Measurements from ENCODE around the gene SURF1.

SURF1 gene

DNA sequence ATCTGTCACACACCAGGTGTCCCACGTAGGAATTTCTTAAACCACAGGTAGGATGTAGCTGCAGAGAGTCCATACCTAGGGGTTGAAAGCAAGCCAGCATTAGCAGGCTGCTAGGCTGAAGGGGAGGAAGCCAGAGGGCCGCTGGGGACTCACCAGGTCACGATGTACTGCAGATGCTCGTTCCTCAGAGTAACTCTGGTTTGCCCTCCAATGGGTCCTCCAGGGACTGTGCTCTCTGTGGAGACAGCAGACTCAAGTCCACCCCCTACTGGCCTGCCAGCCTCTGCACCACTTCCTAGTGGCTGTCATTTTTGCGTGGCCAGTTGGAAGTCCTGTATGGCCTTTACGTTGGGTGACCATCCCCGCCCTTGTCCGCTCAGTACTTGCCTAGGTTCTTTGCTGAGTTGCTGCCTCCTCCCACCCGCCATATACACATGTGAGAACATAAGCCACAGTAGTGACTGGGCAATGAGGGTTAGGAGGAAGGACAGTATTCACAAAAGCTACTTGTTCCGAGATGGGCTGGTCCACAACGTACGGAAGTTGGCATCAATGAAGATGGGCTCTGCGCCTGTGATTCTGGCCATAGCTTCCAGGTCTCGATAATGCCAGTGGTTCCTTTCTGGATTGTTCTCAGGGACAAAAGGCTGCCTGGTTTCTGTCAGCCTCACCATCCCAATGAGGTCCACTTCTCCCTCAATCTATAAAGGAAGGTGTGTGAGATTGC lies 4.2 kb downstream of the SURF1 start:
- H3K27me3 ChIP-seq (ENCODE audit: insufficient read depth, low read length), result no peaks in the 10 kb centered on the region
- no peak overlapping the region for H3K4me3 ChIP-seq (ENCODE audit: low read depth, low read length)
- H3K4me1 ChIP-seq (ENCODE audit: control insufficient read depth, insufficient read depth, low read length, unreplicated experiment), result peaks cover 39% of the 10 kb centered on the region
- H2AFZ ChIP-seq (ENCODE audit: low read length, unreplicated experiment), result no peak overlapping the region
- peaks cover 37% of the 10 kb centered on the region for H3K36me3 ChIP-seq (ENCODE audit: insufficient read depth, low read length)
- peak overlapping the region; percentile 51 for H3K27ac ChIP-seq (ENCODE audit: low read depth, low read length)
- H3K79me2 ChIP-seq (ENCODE audit: control insufficient read depth, insufficient read depth, low read length, unreplicated experiment), result peaks cover 40% of the 10 kb centered on the region

DNA sequence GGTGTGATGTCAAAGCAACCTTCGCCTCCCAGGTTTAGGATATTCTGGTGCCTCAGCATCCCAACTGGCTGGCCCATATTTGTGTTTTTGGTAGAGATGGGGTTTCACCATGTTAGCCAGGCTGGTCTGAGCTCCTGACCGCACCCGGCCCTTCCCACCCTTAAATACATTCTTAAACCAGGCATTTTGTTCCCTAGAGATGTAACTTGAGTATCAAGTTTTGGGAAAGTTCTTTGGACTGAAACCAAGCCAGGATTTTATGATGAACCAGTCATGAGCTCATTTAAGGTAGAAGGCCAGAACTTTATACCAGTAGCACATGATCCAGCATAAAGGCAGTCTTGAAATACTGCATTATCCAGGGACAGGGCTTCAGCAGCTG lies 4.8 kb downstream of the SURF1 start:
- H3K36me3 ChIP-seq (ENCODE audit: insufficient read depth, low read length), result peaks cover 37% of the 10 kb centered on the region
- no peak overlapping the region for H3K4me3 ChIP-seq (ENCODE audit: low read depth, low read length)
- peak overlapping the region; percentile 93 for H3K27ac ChIP-seq (ENCODE audit: low read depth, low read length)
- H3K4me1 ChIP-seq (ENCODE audit: control insufficient read depth, insufficient read depth, low read length, unreplicated experiment), result peaks cover 38% of the 10 kb centered on the region
- H3K79me2 ChIP-seq (ENCODE audit: control insufficient read depth, insufficient read depth, low read length, unreplicated experiment), result peaks cover 42% of the 10 kb centered on the region
- H3K27me3 ChIP-seq (ENCODE audit: insufficient read depth, low read length), result no peaks in the 10 kb centered on the region
- no peak overlapping the region for H2AFZ ChIP-seq (ENCODE audit: low read length, unreplicated experiment)

DNA sequence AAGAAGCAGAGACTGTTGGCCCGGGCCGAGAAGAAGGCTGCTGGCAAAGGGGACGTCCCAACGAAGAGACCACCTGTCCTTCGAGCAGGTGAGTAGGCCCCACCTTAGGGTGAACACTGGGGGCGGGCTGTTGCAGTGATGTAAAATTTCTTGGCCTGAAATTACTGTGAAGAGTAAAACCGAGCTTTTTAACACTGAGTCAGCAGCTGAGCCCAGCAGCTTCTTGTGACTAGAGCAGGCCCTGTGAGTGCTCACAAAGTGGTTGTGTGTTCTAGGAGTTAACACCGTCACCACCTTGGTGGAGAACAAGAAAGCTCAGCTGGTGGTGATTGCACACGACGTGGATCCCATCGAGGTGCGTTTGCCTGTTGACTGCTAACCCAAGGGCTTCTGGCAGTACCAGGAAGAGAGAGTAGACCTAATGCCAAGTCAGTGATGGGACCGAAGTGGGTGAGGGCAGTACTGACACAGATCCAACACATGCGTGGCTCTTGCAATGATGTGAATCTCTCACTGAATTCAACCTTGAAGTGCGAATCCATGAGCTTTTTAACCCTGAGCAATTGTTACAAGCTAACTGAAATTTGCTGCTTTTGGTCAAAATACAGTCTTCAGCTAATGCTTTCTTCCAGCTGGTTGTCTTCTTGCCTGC lies 6.2 kb downstream of the SURF1 start:
- peaks cover 44% of the 10 kb centered on the region for H3K36me3 ChIP-seq (ENCODE audit: insufficient read depth, low read length)
- H3K4me3 ChIP-seq (ENCODE audit: low read depth, low read length), result peak overlapping the region; percentile 99
- peak overlapping the region; percentile 93 for H3K27ac ChIP-seq (ENCODE audit: low read depth, low read length)
- H3K27me3 ChIP-seq (ENCODE audit: insufficient read depth, low read length), result no peaks in the 10 kb centered on the region
- H3K79me2 ChIP-seq (ENCODE audit: control insufficient read depth, insufficient read depth, low read length, unreplicated experiment), result peaks cover 53% of the 10 kb centered on the region
- peaks cover 40% of the 10 kb centered on the region for H3K4me1 ChIP-seq (ENCODE audit: control insufficient read depth, insufficient read depth, low read length, unreplicated experiment)
- no peak overlapping the region for H2AFZ ChIP-seq (ENCODE audit: low read length, unreplicated experiment)

DNA sequence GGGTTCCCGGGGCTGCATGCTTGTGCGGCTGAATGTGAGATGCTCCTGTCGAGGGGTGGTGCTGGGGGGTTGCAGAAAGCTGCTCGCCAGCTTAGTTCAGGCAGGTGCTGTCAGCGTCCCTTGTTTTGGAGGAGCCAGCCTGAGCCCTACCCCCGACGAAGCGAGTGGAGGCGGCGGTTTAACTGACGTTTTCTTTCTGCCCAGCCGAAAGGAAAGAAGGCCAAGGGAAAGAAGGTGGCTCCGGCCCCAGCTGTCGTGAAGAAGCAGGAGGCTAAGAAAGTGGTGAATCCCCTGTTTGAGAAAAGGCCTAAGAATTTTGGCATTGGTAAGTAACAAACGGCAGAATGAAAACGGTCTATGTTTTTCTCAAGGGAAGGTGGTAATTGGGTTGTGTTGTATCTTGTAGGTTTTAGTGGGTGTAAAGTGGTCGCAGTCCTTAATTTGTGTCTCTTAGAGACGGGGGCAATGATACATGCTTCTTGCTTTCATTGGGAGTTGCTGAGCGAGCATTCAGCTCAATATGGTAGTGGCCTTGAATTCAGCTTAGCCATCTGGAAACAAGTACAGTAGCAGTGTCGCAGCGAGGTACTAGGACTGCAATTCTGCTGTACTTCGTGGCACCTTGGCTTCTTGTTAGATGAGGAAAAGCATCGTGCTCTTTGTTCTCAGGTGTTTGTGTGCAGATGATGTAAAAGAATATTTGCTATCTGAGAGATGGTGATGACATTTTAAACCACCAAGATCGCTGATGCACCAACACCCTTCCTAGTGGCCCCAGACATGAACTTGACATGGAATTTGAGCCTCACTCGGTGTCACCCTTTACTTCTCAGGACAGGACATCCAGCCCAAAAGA lies 7.3 kb downstream of the SURF1 start:
- Histone ChIP-seq H2AFZ (ENCODE audit: low read length, unreplicated experiment) (no peak overlapping the region), H3K27ac (ENCODE audit: low read depth, low read length) (peak overlapping the region; percentile 93), H3K79me2 (ENCODE audit: control insufficient read depth, insufficient read depth, low read length, unreplicated experiment) (peaks cover 49% of the 10 kb centered on the region), H3K4me1 (ENCODE audit: control insufficient read depth, insufficient read depth, low read length, unreplicated experiment) (peaks cover 35% of the 10 kb centered on the region), H3K27me3 (ENCODE audit: insufficient read depth, low read length) (no peaks in the 10 kb centered on the region), H3K4me3 (ENCODE audit: low read depth, low read length) (peak overlapping the region; percentile 99), H3K36me3 (ENCODE audit: insufficient read depth, low read length) (peaks cover 47% of the 10 kb centered on the region)

DNA sequence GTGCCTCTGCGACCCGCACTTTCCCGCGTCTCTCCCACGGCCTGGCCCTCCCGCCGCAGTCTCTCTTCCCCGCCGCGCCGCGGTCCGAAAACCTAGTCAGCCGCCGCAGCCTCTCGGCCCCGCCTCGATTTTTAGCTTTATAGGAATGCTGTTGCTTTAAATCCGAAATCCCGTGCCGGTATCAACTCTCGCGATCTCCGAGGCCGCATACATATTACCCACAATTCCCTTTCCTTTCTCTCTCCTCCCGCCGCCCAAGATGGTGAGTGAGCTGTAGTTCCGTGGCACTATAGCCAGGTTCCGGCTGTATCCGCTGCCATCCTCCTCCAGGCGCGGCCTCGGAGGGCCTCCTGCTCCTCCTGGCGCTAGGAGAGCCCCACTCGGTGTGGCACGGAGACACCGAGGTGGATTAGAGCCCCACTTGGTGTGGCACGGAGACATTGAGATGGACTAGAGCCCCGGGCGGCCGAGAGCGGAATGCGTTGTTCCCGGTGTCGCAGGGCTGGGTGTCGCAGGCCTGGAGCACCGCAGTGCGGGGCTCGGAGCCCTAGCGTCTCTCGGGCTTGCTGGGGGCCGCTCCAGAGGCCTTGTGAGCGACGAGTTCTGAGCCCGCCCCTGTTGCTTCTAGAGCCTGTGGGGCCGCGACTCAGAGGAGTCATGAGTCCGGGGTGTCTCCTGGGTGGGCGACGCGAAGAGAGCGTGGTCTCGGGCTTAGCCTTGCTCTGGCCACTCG lies 8.1 kb downstream of the SURF1 start, which contains the start of the genes MED22 and RPL7A:
Gene MED22 (minus strand): TSS at position 147 of the 733 bp plus-strand sequence. CDS start 1,469 bp downstream, outside the sequence.
Gene RPL7A (plus strand): TSS at position 234 of the 733 bp plus-strand sequence. CDS start 26 bp downstream, at position 260.
- peak within 1 kb of the TSS; percentile 99 for H3K4me3 ChIP-seq (ENCODE audit: low read depth, low read length)
- peaks cover 49% of the 10 kb centered on the region for H3K79me2 ChIP-seq (ENCODE audit: control insufficient read depth, insufficient read depth, low read length, unreplicated experiment)
- H3K4me1 ChIP-seq (ENCODE audit: control insufficient read depth, insufficient read depth, low read length, unreplicated experiment), result peaks cover 35% of the 10 kb centered on the region
- H3K27me3 ChIP-seq (ENCODE audit: insufficient read depth, low read length), result no peaks in the 10 kb centered on the region
- H3K36me3 ChIP-seq (ENCODE audit: insufficient read depth, low read length), result peaks cover 47% of the 10 kb centered on the region
- peak within 1 kb of the TSS; percentile 93 for H3K27ac ChIP-seq (ENCODE audit: low read depth, low read length)
- H2AFZ ChIP-seq (ENCODE audit: low read length, unreplicated experiment), result no peak within 1 kb of the TSS

DNA sequence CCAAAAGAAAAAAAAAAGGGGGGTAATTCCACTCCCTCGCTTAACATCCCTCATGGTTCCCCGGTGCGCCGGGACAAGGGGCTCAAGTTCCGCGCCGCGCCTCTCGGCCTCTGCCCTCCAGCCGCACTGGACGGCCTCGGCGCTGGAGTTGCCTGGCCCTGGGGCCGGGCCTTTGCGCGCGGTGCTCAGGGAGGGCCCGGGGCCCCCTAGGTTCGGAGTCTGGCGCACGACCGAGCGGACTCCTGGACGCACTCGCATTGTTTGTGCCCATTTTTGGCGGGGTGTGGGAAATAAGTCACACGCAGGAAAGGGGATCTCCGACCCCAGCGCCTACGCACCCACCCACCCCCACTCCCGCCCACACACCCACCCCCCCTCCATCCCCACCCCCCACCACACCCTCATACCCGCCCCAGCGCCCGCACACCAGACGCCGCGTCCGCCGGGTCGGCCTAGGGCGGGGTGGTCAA lies 8.7 kb downstream of the SURF1 start:
- Histone ChIP-seq H3K4me1 (ENCODE audit: control insufficient read depth, insufficient read depth, low read length, unreplicated experiment) (peaks cover 35% of the 10 kb centered on the region), H3K79me2 (ENCODE audit: control insufficient read depth, insufficient read depth, low read length, unreplicated experiment) (peaks cover 49% of the 10 kb centered on the region), H3K27ac (ENCODE audit: low read depth, low read length) (peak overlapping the region; percentile 93), H2AFZ (ENCODE audit: low read length, unreplicated experiment) (no peak overlapping the region), H3K27me3 (ENCODE audit: insufficient read depth, low read length) (no peaks in the 10 kb centered on the region), H3K36me3 (ENCODE audit: insufficient read depth, low read length) (peaks cover 46% of the 10 kb centered on the region), H3K4me3 (ENCODE audit: low read depth, low read length) (peak overlapping the region; percentile 99)

DNA sequence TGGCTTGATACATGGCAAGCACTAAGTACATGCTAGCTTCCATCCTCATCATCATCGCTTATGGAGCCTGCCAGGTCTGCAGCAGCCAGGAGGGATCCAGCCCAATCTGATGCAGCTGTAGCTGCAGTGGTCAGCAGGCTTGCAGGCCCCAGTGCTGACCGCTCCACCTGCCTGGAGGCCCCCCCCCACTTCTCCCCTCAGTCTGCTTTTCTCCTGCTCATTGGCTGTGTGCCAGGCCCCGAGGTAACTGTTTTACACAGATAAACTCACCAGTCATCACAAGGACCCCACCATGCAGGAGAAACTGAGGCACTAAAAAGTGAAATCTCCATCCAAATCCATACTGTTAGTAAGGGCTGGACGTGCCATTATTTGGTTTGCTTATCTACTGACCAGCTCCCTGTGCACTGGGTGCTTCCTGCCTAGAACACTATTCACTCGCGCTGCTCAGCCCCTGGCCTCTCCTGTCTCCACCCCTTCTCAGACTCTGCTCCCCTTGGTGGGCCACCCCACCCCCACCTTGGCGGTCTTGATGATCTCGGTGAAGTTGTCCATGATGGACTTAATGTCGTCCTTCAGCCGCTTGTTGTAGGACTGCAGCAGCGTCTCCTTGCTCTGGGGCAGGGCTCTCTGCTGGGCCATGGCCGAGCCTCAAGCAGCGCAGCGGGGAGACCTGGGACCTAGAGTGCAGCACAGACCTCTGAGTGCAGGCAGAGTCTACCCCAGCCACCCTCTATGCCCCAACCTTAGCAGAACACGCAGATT lies 10.1 kb downstream of the SURF1 start:
- peaks cover 37% of the 10 kb centered on the region for H3K36me3 ChIP-seq (ENCODE audit: insufficient read depth, low read length)

DNA sequence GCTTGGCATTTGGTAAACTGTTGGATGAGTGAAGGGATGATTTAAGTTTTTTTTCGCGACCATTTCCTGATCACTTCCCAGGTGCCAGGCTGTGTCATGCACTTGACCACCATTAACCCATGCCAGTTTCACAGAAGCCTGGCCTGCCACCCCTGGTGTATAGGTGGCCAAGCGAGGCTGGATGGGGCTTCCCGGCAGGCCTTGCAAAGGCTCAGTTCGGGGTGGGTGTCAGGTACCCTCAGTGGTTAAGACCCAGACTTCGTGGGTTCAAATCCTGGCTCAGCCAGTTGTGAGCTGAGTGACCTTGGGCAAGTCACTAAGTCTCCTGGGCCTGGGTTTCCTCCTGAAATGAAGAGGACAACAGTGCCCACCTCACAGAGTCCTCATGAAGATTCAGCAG lies 10.7 kb downstream of the SURF1 start:
- H3K27ac ChIP-seq (ENCODE audit: low read depth, low read length), result no peak overlapping the region
- no peak overlapping the region for H3K4me3 ChIP-seq (ENCODE audit: low read depth, low read length)
- peaks cover 32% of the 10 kb centered on the region for H3K36me3 ChIP-seq (ENCODE audit: insufficient read depth, low read length)
- H3K79me2 ChIP-seq (ENCODE audit: control insufficient read depth, insufficient read depth, low read length, unreplicated experiment), result peaks cover 45% of the 10 kb centered on the region
- no peaks in the 10 kb centered on the region for H3K27me3 ChIP-seq (ENCODE audit: insufficient read depth, low read length)
- H3K4me1 ChIP-seq (ENCODE audit: control insufficient read depth, insufficient read depth, low read length, unreplicated experiment), result peaks cover 22% of the 10 kb centered on the region
- H2AFZ ChIP-seq (ENCODE audit: low read length, unreplicated experiment), result no peak overlapping the region

More for the DNA sequence above, 10.1 kb downstream of the SURF1 start:
- Histone ChIP-seq H2AFZ (ENCODE audit: low read length, unreplicated experiment) (no peak overlapping the region), H3K27me3 (ENCODE audit: insufficient read depth, low read length) (no peaks in the 10 kb centered on the region), H3K27ac (ENCODE audit: low read depth, low read length) (no peak overlapping the region), H3K4me3 (ENCODE audit: low read depth, low read length) (peak overlapping the region; percentile 99), H3K79me2 (ENCODE audit: control insufficient read depth, insufficient read depth, low read length, unreplicated experiment) (peaks cover 49% of the 10 kb centered on the region), H3K4me1 (ENCODE audit: control insufficient read depth, insufficient read depth, low read length, unreplicated experiment) (peaks cover 28% of the 10 kb centered on the region)

DNA sequence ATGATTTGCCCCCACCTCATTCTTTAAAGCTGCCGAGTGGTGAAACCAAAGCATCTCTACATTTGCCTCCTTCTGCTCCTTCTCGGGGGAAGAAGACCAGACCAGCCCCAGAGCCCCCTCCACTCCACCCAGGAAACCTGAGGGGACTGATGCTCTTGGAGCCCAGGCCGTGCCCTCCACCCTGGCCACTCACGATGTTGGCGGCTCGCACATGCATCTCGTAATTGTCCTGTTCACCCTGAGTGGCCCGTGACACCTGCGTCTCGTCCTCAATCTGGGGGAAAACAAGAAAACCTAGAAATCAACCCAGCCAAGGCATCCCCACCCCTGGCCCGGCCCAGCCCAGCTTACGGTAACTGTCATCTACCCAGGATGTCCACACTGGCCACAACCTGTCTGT lies 11.3 kb downstream of the SURF1 start:
- Histone ChIP-seq H2AFZ (ENCODE audit: low read length, unreplicated experiment) (no peak overlapping the region), H3K79me2 (ENCODE audit: control insufficient read depth, insufficient read depth, low read length, unreplicated experiment) (peaks cover 38% of the 10 kb centered on the region), H3K4me1 (ENCODE audit: control insufficient read depth, insufficient read depth, low read length, unreplicated experiment) (peaks cover 16% of the 10 kb centered on the region), H3K27me3 (ENCODE audit: insufficient read depth, low read length) (no peaks in the 10 kb centered on the region), H3K27ac (ENCODE audit: low read depth, low read length) (no peak overlapping the region), H3K4me3 (ENCODE audit: low read depth, low read length) (no peak overlapping the region), H3K36me3 (ENCODE audit: insufficient read depth, low read length) (peaks cover 28% of the 10 kb centered on the region)

All from ACC112 (cell line).